HepG2 (cell line): ENCODE results near the gene PEMT. TPM values are rescaled to one million over a fixed set of nuclear protein-coding genes. Genes with fewer than 3 reads are reported as not detected.

Experiments
- AHDC1 ChIP-seq: sonication (generic); formaldehyde crosslinking; IDR thresholded peaks from 2 replicates; pipeline ENCODE4 v1.5.1; 2020; ENCODE audit warnings: mild to moderate bottlenecking, missing genetic modification reagents, borderline replicate concordance
- ATF7 ChIP-seq, 2 experiments: fragments of 450-650 bp in 1 of 2; sonication (generic) in 1 of 2; formaldehyde crosslinking in 1 of 2; IDR thresholded peaks; 2 replicates each; pipeline versions ENCODE4 v1.4.0 to v1.6.1; 2016 to 2020; ENCODE audit warnings: antibody characterized with exemption in 1 of 2, mild to moderate bottlenecking in 1 of 2, missing genetic modification reagents in 1 of 2
- ELK4 ChIP-seq: sonication (generic); formaldehyde crosslinking; IDR thresholded peaks from 2 replicates; pipeline ENCODE4 v1.9.0; 2021; ENCODE audit warnings: missing genetic modification reagents, borderline replicate concordance
- PHF5A ChIP-seq: IDR thresholded peaks from one replicate; pipeline ENCODE4 v1.6.1; 2018; ENCODE audit warnings: low read depth, missing genetic modification reagents; ENCODE audit not compliant: unreplicated experiment
- PLSCR1 ChIP-seq: sonication (generic); formaldehyde crosslinking; IDR thresholded peaks from 2 replicates; pipeline ENCODE4 v1.5.0; 2020; ENCODE audit warnings: missing genetic modification reagents, mild to moderate bottlenecking, borderline replicate concordance
- RFXAP ChIP-seq: sonication (generic); formaldehyde crosslinking; IDR thresholded peaks from 2 replicates; pipeline ENCODE4 v1.4.0; 2020; ENCODE audit warnings: missing genetic modification reagents, borderline replicate concordance
- SKI ChIP-seq: fragments of 450-650 bp; IDR thresholded peaks from one replicate; pipeline ENCODE4 v1.6.1; 2018; ENCODE audit warnings: mild to moderate bottlenecking; ENCODE audit not compliant: partially characterized antibody
- ZNF121 ChIP-seq: sonication (generic); formaldehyde crosslinking; IDR thresholded peaks from 2 replicates; pipeline ENCODE4 v1.5.0; 2020; ENCODE audit warnings: mild to moderate bottlenecking, missing genetic modification reagents
- ZNF180 ChIP-seq: sonication (generic); formaldehyde crosslinking; IDR thresholded peaks from 2 replicates; pipeline ENCODE4 v1.4.0; 2020; ENCODE audit warnings: low read depth, missing genetic modification reagents, borderline replicate concordance
- ZNF343 ChIP-seq: sonication (generic); formaldehyde crosslinking; IDR thresholded peaks from 2 replicates; pipeline ENCODE4 v1.4.0; 2020; ENCODE audit warnings: mild to moderate bottlenecking, missing genetic modification reagents
- ZNF512B ChIP-seq: sonication (generic); formaldehyde crosslinking; IDR thresholded peaks from 2 replicates; pipeline ENCODE4 v1.5.1; 2020; ENCODE audit warnings: missing genetic modification reagents, mild to moderate bottlenecking, borderline replicate concordance
- ZNF749 ChIP-seq: sonication (generic); formaldehyde crosslinking; IDR thresholded peaks from 2 replicates; pipeline ENCODE4 v1.8.0; 2022; ENCODE audit warnings: mild to moderate bottlenecking, missing genetic modification reagents, moderate library complexity, borderline replicate concordance
- polyA plus RNA-seq, 8 experiments: library from polyadenylated mRNA; depleted of rRNA in 3 of 8; stranded (reverse) in 7 of 8; unstranded in 1 of 8; fragments of >200 nt; fragmentation: Illumina TruSeq in 4 of 8; extraction: Trizol in 4 of 8; gene quantifications; 2 replicates each; pipeline versions ENCODE4 v1.2.1 to v1.2.3, GENCODE V29; 2011 to 2016; ENCODE audit warnings: low read depth in 4 of 8, missing spikeins in 1 of 8, mixed read lengths in 1 of 8; ENCODE audit not compliant: insufficient read depth in 1 of 8
- total RNA-seq, 5 experiments: library from RNA; depleted of rRNA; stranded (reverse); fragments of >200 nt; fragmentation: Illumina TruSeq; extraction: Trizol; gene quantifications; 2 replicates each; pipeline ENCODE4 v1.2.3, GENCODE V29; 2016; ENCODE audit warnings: low read depth in 1 of 5
- TF ChIP-seq, protein P1 (sequence below): sonication (generic); formaldehyde crosslinking; IDR thresholded peaks from 2 replicates; pipeline ENCODE4 v1.8.0; 2022; ENCODE audit warnings: mild to moderate bottlenecking, missing genetic modification reagents, borderline replicate concordance

PEMT gene
- total and polyA plus RNA-seq, 2 of the 13 experiments (the other 11 are each of a cell fraction or from before 2014, with no cell fraction given), result 31.7 to 43.6 TPM

- peak; percentile 61; the same call in 1 of the 2 replicates for TF ChIP-seq AHDC1
- TF ChIP-seq ZNF749 (CRISPR knock-in tag), result no peak
- peak; percentile 55 for TF ChIP-seq PHF5A
- TF ChIP-seq ZNF121 (CRISPR knock-in tag), result peak; percentile 50; the same call in 1 of the 2 replicates
- TF ChIP-seq ZNF343, result peak; percentile 47; the same call in 1 of the 2 replicates
- TF ChIP-seq SKI, result peak; percentile 51
- no peak for TF ChIP-seq ZNF512B (CRISPR knock-in tag)
- no peak for TF ChIP-seq ELK4
- no peak for TF ChIP-seq ZNF180 (CRISPR knock-in tag)
- 0 out of 2 replicates have a peak, but pooled peaks have one; percentile 35 for TF ChIP-seq RFXAP (CRISPR knock-in tag)
- TF ChIP-seq ATF7 (IDR thresholded peaks at IDR 0.05), result no peak
- no peak; the same call in 1 of the 2 replicates for TF ChIP-seq ATF7 (CRISPR knock-in tag; IDR thresholded peaks at IDR 0.05)
- TF ChIP-seq, protein P1, sequence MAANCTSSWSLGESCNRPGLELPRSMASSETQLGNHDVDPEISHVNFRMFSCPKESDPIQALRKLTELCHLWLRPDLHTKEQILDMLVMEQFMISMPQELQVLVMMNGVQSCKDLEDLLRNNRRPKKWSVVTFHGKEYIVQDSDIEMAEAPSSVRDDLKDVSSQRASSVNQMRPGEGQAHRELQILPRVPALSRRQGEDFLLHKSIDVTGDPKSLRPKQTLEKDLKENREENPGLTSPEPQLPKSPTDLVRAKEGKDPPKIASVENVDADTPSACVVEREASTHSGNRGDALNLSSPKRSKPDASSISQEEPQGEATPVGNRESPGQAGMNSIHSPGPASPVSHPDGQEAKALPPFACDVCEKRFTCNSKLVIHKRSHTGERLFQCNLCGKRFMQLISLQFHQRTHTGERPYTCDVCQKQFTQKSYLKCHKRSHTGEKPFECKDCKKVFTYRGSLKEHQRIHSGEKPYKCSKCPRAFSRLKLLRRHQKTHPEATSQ (CRISPR knock-in tag), result no peak
- no peak; the same call in 1 of the 2 replicates for TF ChIP-seq PLSCR1
Measured at GRCh38 chr17:17580662-17581470, 10.6 kb downstream of the PEMT start (continued).
